Endodermal cell (in vitro differentiated cells): ENCODE data around the gene TAF8. TPM values are rescaled to one million over a fixed set of nuclear protein-coding genes. Genes with fewer than 3 reads are reported as not detected.
A peak's percentile ranks its signal among the peaks of the same experiment; 100 is the strongest.

Experiments used
- DNase-seq: peaks from one replicate; pipeline ENCODE4 v3.0.0-alpha.2; 2017
- H3K27ac ChIP-seq: 2 replicates; pipeline ENCODE4 v1.5.1; 2013; ENCODE audit warnings: mild to moderate bottlenecking, low read depth, low read length, moderate library complexity
- H3K27me3 ChIP-seq: 2 replicates; pipeline ENCODE4 v1.6.1; 2013; ENCODE audit warnings: mild to moderate bottlenecking, low read length, moderate library complexity; ENCODE audit not compliant: insufficient read depth, control insufficient read depth, poor library complexity, severe bottlenecking
- H3K36me3 ChIP-seq: 2 replicates; pipeline ENCODE4 v1.7.0; 2013; ENCODE audit warnings: mild to moderate bottlenecking, low read length, moderate library complexity; ENCODE audit not compliant: control insufficient read depth, insufficient read depth
- H3K4me1 ChIP-seq: one replicate; pipeline ENCODE4 v1.7.0; 2013; ENCODE audit warnings: low read length; ENCODE audit not compliant: control insufficient read depth, insufficient read depth
- H3K4me3 ChIP-seq: 2 replicates; pipeline ENCODE4 v1.5.1; 2013; ENCODE audit warnings: mild to moderate bottlenecking, low read length, moderate library complexity
- H3K9ac ChIP-seq: 2 replicates; pipeline ENCODE4 v1.6.1; 2013; ENCODE audit warnings: mild to moderate bottlenecking, low read length, moderate library complexity; ENCODE audit not compliant: poor library complexity, severe bottlenecking; ENCODE audit errors: extremely low read depth
- H3K9me3 ChIP-seq: 2 replicates; pipeline ENCODE4 v1.6.1; 2013; ENCODE audit warnings: mild to moderate bottlenecking, low read length, moderate library complexity; ENCODE audit not compliant: control insufficient read depth
- H3K27ac Mint-ChIP-seq: 2 replicates; pipeline ENCODE4 v1.8.0; 2020; ENCODE audit warnings: mixed read lengths
- H3K27me3 Mint-ChIP-seq: 2 replicates; pipeline ENCODE4 v1.8.0; 2021; ENCODE audit warnings: mild to moderate bottlenecking, mixed read lengths; ENCODE audit not compliant: insufficient read depth
- H3K36me3 Mint-ChIP-seq: 2 replicates; pipeline ENCODE4 v1.8.0; 2020; ENCODE audit warnings: low read depth, mixed read lengths
- H3K4me1 Mint-ChIP-seq: 2 replicates; pipeline ENCODE4 v1.8.0; 2020; ENCODE audit warnings: mixed read lengths
- H3K4me3 Mint-ChIP-seq: 2 replicates; pipeline ENCODE4 v1.8.0; 2020; ENCODE audit warnings: mild to moderate bottlenecking, moderate library complexity, mixed read lengths
- H3K9me3 Mint-ChIP-seq: 2 replicates; pipeline ENCODE4 v1.8.0; 2020; ENCODE audit warnings: mild to moderate bottlenecking, mixed read lengths
- WGBS, 2 experiments: methylation state at CpG; one replicate each; pipeline versions ENCODE4 v1.1.5 to v1.1.7; 2013; ENCODE audit warnings: missing lambda C conversion rate in 2 of 2, mixed read lengths in 1 of 2; ENCODE audit not compliant: insufficient coverage in 1 of 2, insufficient read length in 1 of 2; 5-methylcytosine and 5-hydroxymethylcytosine counted together
- total RNA-seq, 2 donors: library from RNA; stranded (reverse); fragmentation: NEBNext Ultra II Directional in 1 of 2; extraction: Animal tissue kit (Norgen Biotek cat#: 25700) in 1 of 2; gene quantifications; 2 replicates in 1 of 2; 3 replicates in 1 of 2; pipeline ENCODE4 v1.2.1, GENCODE V29; 2021
- TF ChIP-seq, protein P1 (sequence below): fragments of 200-600 bp; sonication (generic); conservative IDR thresholded peaks from 2 replicates; pipeline ENCODE4 v1.5.0; 2021; ENCODE audit warnings: antibody characterized with exemption, mild to moderate bottlenecking

The TAF8 gene
- total RNA-seq, 2 donors from 2014 or later: 27.9 to 31.0 TPM

DNA sequence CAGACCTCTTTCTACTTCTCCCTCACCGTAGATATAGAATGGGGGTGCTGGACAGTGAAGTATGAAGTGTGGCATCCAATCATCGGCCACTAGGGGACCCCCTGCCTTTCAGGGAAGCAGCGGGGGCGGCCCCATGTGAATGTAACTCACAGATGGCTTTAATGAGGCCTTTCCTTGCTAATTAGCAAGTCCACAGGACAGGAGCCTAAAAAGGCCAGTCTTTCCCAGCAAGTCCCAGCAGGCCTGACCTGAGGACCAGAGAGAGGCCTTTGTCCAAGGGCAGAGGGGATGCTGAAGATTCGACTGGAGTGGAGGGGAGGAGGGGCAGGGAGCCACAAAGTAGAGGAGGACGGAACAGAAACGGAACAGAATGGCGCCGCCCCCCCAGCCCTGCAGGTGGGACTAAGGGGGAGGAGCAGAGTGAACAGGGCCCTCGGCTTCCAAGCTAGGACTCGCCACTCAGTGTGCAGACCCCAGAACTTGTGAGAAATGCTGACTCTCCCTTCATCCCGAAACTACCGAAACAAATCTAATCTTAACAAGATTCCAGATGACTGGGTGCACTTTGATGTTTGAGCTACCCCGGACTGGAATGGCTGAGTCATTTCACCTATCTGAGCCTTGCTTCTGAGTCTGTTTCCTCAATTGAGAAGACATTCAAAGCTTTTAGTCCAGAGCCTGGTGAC lies 86.3 kb downstream of the TAF8 start:
- peak; percentile 91 for DNase-seq
- Histone ChIP-seq H3K9me3 (no peaks in the 10 kb centered on the region), H3K27ac (peak overlapping the region; percentile 39), H3K36me3 (no peaks in the 10 kb centered on the region), H3K4me1 (peaks cover 27% of the 10 kb centered on the region), H3K27me3 (no peaks in the 10 kb centered on the region), H3K4me3 (no peak overlapping the region), H3K9ac (peak overlapping the region; percentile 42)
- 21 to 29% methylated on average over 11 to 14 of the region's 14 CpGs for WGBS, 2 experiments
- no peaks in the 10 kb centered on the region for H3K27me3 Mint-ChIP-seq
- peaks cover 22% of the 10 kb centered on the region for H3K36me3 Mint-ChIP-seq
- TF ChIP-seq, protein P1, sequence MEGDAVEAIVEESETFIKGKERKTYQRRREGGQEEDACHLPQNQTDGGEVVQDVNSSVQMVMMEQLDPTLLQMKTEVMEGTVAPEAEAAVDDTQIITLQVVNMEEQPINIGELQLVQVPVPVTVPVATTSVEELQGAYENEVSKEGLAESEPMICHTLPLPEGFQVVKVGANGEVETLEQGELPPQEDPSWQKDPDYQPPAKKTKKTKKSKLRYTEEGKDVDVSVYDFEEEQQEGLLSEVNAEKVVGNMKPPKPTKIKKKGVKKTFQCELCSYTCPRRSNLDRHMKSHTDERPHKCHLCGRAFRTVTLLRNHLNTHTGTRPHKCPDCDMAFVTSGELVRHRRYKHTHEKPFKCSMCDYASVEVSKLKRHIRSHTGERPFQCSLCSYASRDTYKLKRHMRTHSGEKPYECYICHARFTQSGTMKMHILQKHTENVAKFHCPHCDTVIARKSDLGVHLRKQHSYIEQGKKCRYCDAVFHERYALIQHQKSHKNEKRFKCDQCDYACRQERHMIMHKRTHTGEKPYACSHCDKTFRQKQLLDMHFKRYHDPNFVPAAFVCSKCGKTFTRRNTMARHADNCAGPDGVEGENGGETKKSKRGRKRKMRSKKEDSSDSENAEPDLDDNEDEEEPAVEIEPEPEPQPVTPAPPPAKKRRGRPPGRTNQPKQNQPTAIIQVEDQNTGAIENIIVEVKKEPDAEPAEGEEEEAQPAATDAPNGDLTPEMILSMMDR: peak; percentile 68
- H3K27ac Mint-ChIP-seq: peak overlapping the region; percentile 95
- peaks cover 54% of the 10 kb centered on the region for H3K4me1 Mint-ChIP-seq
- peak overlapping the region; percentile 21 for H3K4me3 Mint-ChIP-seq
- H3K9me3 Mint-ChIP-seq: no peaks in the 10 kb centered on the region

Other genes with a start within 250 kb of the TAF8 start
- 10 to 100 TPM; 14.0 to 18.9 TPM for gene USP49, start 155.1 kb upstream of the TAF8 start, total RNA-seq
- gene MED20, start 129.4 kb upstream of the TAF8 start, total RNA-seq: 10 to 100 TPM; 27.4 to 38.4 TPM
- gene BYSL, start 129.0 kb upstream of the TAF8 start, total RNA-seq: 10 to 100 TPM; 29.4 to 36.3 TPM
- gene CCND3, start 108.7 kb upstream of the TAF8 start, total RNA-seq: 10 to 100 TPM in 1 of 2 donors, 1 to 10 TPM in 1; 8.5 to 11.7 TPM
- gene C6orf132, start 92.1 kb downstream of the TAF8 start, total RNA-seq: 10 to 100 TPM; 23.4 to 24.4 TPM
- gene GUCA1A, start 122.8 kb downstream of the TAF8 start, total RNA-seq: 1 to 10 TPM; 3.9 to 4.4 TPM
- gene GUCA1B, start 144.4 kb downstream of the TAF8 start, total RNA-seq: 1 to 10 TPM in 1 of 2 donors, under 1 TPM in 1; 0.33 to 3.1 TPM
- gene MRPS10, start 167.3 kb downstream of the TAF8 start, total RNA-seq: 10 to 100 TPM; 33.4 to 39.6 TPM